Measurements from ENCODE around the gene CRAT.

DNA sequence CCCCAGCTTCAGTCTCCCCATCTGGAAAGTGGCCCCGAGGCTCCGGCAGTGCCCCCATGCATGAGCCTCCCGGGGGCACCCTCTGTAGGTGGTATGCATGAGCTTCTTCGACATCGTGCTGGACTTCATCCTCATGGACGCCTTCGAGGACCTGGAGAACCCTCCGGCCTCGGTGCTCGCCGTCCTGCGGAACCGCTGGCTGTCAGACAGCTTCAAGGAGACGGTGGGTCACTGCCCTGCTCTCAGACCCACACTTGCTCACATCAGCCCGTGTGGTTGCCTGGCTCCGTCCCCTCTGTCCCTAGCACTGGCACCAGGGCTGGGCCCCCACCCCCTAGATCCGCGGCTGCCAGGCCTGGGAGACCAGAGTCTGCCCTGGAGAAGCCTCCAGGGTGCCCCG lies 42.5 kb downstream of the CRAT start:
- TF ChIP-seq POLR2A (IDR thresholded peaks at IDR 0.05; ENCODE audit: low read depth, low read length), result no peak
- no peak for TF ChIP-seq POLR2AphosphoS5 (IDR thresholded peaks at IDR 0.05; ENCODE audit: low read depth, low read length)
- TF ChIP-seq TAF1 (IDR thresholded peaks at IDR 0.05; ENCODE audit: borderline replicate concordance, low read depth, low read length), result no peak

All from GM12892 (cell line).